Trophoblast cell (in vitro differentiated cells and primary cell): ENCODE results near the gene POLR1D.

Experiments used
- DNase-seq, 2 donors: peaks; one replicate each; pipeline ENCODE4 v3.0.0-alpha.2; 2016
- H2AFZ ChIP-seq: 2 replicates; pipeline ENCODE4 v1.6.1; 2013; ENCODE audit warnings: low read length, moderate library complexity, mild to moderate bottlenecking; ENCODE audit not compliant: insufficient read depth, poor library complexity
- H2AK5ac ChIP-seq: 2 replicates; pipeline ENCODE4 v1.6.1; 2013; ENCODE audit warnings: mild to moderate bottlenecking, low read length
- H2BK120ac ChIP-seq: 2 replicates; pipeline ENCODE4 v1.6.1; 2013; ENCODE audit warnings: low read length, mild to moderate bottlenecking, moderate library complexity; ENCODE audit not compliant: insufficient read depth, poor library complexity
- H2BK12ac ChIP-seq: 2 replicates; pipeline ENCODE4 v1.6.1; 2013; ENCODE audit warnings: mild to moderate bottlenecking, low read length, moderate library complexity
- H2BK5ac ChIP-seq: 2 replicates; pipeline ENCODE4 v1.6.1; 2013; ENCODE audit warnings: low read length, low read depth, moderate library complexity, mild to moderate bottlenecking; ENCODE audit not compliant: poor library complexity
- H3K14ac ChIP-seq: 2 replicates; pipeline ENCODE4 v1.6.1; 2013; ENCODE audit warnings: mild to moderate bottlenecking, low read length
- H3K18ac ChIP-seq: 2 replicates; pipeline ENCODE4 v1.6.1; 2013; ENCODE audit warnings: mild to moderate bottlenecking, low read length
- H3K23ac ChIP-seq: 2 replicates; pipeline ENCODE4 v1.6.1; 2013; ENCODE audit warnings: low read length
- H3K27ac ChIP-seq: 2 replicates; pipeline ENCODE4 v1.5.1; 2013; ENCODE audit warnings: low read depth, mild to moderate bottlenecking, inconsistent platforms, low read length, moderate library complexity
- H3K27me3 ChIP-seq: 2 replicates; pipeline ENCODE4 v1.6.1; 2013; ENCODE audit warnings: inconsistent platforms, mild to moderate bottlenecking, low read length, moderate library complexity; ENCODE audit not compliant: insufficient read depth
- H3K36me3 ChIP-seq, 2 experiments: 1 replicate in 1 of 2; 2 replicates in 1 of 2; pipeline ENCODE4 v1.6.1; 2013; ENCODE audit warnings: low read length in 2 of 2, mild to moderate bottlenecking in 2 of 2, moderate library complexity in 1 of 2; ENCODE audit not compliant: insufficient read depth in 2 of 2, control insufficient read depth in 1 of 2
- H3K4ac ChIP-seq: 2 replicates; pipeline ENCODE4 v1.6.1; 2013; ENCODE audit warnings: low read depth, mild to moderate bottlenecking, low read length, moderate library complexity
- H3K4me1 ChIP-seq, 2 experiments: 1 replicate in 1 of 2; 2 replicates in 1 of 2; pipeline ENCODE4 v1.6.1; 2013; ENCODE audit warnings: low read length in 2 of 2, mild to moderate bottlenecking in 2 of 2, moderate library complexity in 1 of 2; ENCODE audit not compliant: insufficient read depth in 2 of 2, control insufficient read depth in 1 of 2
- H3K4me2 ChIP-seq: 2 replicates; pipeline ENCODE4 v1.6.1; 2013; ENCODE audit warnings: inconsistent platforms, mild to moderate bottlenecking, low read length, moderate library complexity
- H3K4me3 ChIP-seq: 2 replicates; pipeline ENCODE4 v1.5.1; 2013; ENCODE audit warnings: mild to moderate bottlenecking, low read depth, low read length, inconsistent platforms
- H3K79me1 ChIP-seq: one replicate; pipeline ENCODE4 v1.6.1; 2013; ENCODE audit warnings: low read length
- H3K79me2 ChIP-seq: 2 replicates; pipeline ENCODE4 v1.6.1; 2013; ENCODE audit warnings: low read length, mild to moderate bottlenecking; ENCODE audit not compliant: control insufficient read depth, insufficient read depth, poor library complexity
- H3K9ac ChIP-seq: 2 replicates; pipeline ENCODE4 v1.6.1; 2013; ENCODE audit warnings: mild to moderate bottlenecking, low read length
- H3K9me3 ChIP-seq: 2 replicates; pipeline ENCODE4 v1.6.1; 2013; ENCODE audit warnings: low read depth, mild to moderate bottlenecking, control low read depth, inconsistent platforms, low read length; ENCODE audit not compliant: insufficient read depth
- H4K12ac ChIP-seq: 2 replicates; pipeline ENCODE4 v1.6.1; 2013; ENCODE audit warnings: low read depth, mild to moderate bottlenecking, low read length, moderate library complexity
- H4K8ac ChIP-seq: 2 replicates; pipeline ENCODE4 v1.6.1; 2013; ENCODE audit warnings: low read depth, mild to moderate bottlenecking, low read length, moderate library complexity
- H4K91ac ChIP-seq: one replicate; pipeline ENCODE4 v1.6.1; 2013; ENCODE audit warnings: low read depth, mild to moderate bottlenecking, low read length, moderate library complexity
- WGBS: extraction: QIAGEN DNeasy Blood & Tissue Kit; methylation state at CpG from one replicate; pipeline ENCODE4 v1.1.7; 2013; ENCODE audit warnings: missing lambda C conversion rate; ENCODE audit not compliant: insufficient read length, insufficient coverage; ENCODE audit errors: extremely low coverage; 5-methylcytosine and 5-hydroxymethylcytosine counted together

Gene POLR1D

GRCh38 chr13:27659145-27659865 lies 37.6 kb downstream of the POLR1D start:
- no CpG with 5 or more reads among the region's 7 CpGs for WGBS
- Histone ChIP-seq H3K79me2 (no peaks in the 10 kb centered on the region), H3K23ac (no peak overlapping the region), H3K27ac (no peak overlapping the region), H2AFZ (no peak overlapping the region), H4K91ac (no peak overlapping the region), H3K14ac (no peak overlapping the region), H3K9ac (no peak overlapping the region), H2BK120ac (no peak overlapping the region), H2AK5ac (no peak overlapping the region), H3K18ac (no peak overlapping the region), H4K12ac (no peak overlapping the region), H3K79me1 (no peaks in the 10 kb centered on the region), H3K9me3 (no peaks in the 10 kb centered on the region), H3K4ac (no peak overlapping the region), H3K36me3 (peaks cover 0 to 5% of the 10 kb centered on the region in 2 experiments), H2BK5ac (no peak overlapping the region), H4K8ac (no peak overlapping the region), H3K4me1 (no peaks in the 10 kb centered on the region), H2BK12ac (no peak overlapping the region), H3K4me2 (no peak overlapping the region), H3K4me3 (no peak overlapping the region), H3K27me3 (no peaks in the 10 kb centered on the region)
- no peak for DNase-seq

GRCh38 chr13:27660511-27660910 lies 38.8 kb downstream of the POLR1D start:
- Histone ChIP-seq H3K4me3 (no peak overlapping the region), H3K27ac (no peak overlapping the region), H3K9ac (no peak overlapping the region), H2AFZ (no peak overlapping the region), H4K91ac (no peak overlapping the region), H2AK5ac (no peak overlapping the region), H3K27me3 (no peaks in the 10 kb centered on the region), H2BK5ac (no peak overlapping the region), H3K4me2 (no peak overlapping the region), H3K4ac (no peak overlapping the region), H2BK120ac (no peak overlapping the region), H3K79me1 (no peaks in the 10 kb centered on the region), H3K23ac (no peak overlapping the region), H3K79me2 (no peaks in the 10 kb centered on the region), H4K12ac (no peak overlapping the region), H3K9me3 (no peaks in the 10 kb centered on the region), H3K36me3 (peaks cover 0 to 5% of the 10 kb centered on the region in 2 experiments), H4K8ac (no peak overlapping the region), H2BK12ac (no peak overlapping the region), H3K18ac (no peak overlapping the region), H3K4me1 (no peaks in the 10 kb centered on the region), H3K14ac (no peak overlapping the region)
- no CpG with 5 or more reads among the region's 6 CpGs for WGBS
- no peak for DNase-seq

- no peak overlapping the region for H4K12ac ChIP-seq
- no peak overlapping the region for H3K4me2 ChIP-seq
- H2BK5ac ChIP-seq, result no peak overlapping the region
- peaks cover 2 to 8% of the 10 kb centered on the region in 2 experiments for H3K36me3 ChIP-seq
- H3K79me1 ChIP-seq, result no peaks in the 10 kb centered on the region
- no peaks in the 10 kb centered on the region for H3K27me3 ChIP-seq
- no peaks in the 10 kb centered on the region for H3K9me3 ChIP-seq
- no peak overlapping the region for H3K14ac ChIP-seq
- no peak overlapping the region for H3K18ac ChIP-seq
- no peak overlapping the region for H2BK120ac ChIP-seq
- no peak for DNase-seq
- no peak overlapping the region for H3K23ac ChIP-seq
- no peak overlapping the region for H2BK12ac ChIP-seq
- no peak overlapping the region for H3K9ac ChIP-seq
- no peak overlapping the region for H2AFZ ChIP-seq
- H4K8ac ChIP-seq, result no peak overlapping the region
- H3K27ac ChIP-seq, result no peak overlapping the region
- H2AK5ac ChIP-seq, result no peak overlapping the region
- no peaks in the 10 kb centered on the region for H3K4me1 ChIP-seq
- H4K91ac ChIP-seq, result no peak overlapping the region
- H3K79me2 ChIP-seq, result no peaks in the 10 kb centered on the region
- no peak overlapping the region for H3K4me3 ChIP-seq
- H3K4ac ChIP-seq, result no peak overlapping the region
Observed at GRCh38 chr13:27661017-27661416, 39.3 kb downstream of the POLR1D start.

GRCh38 chr13:27662738-27663470 lies 41.2 kb downstream of the POLR1D start:
- no peak for DNase-seq
- no peak overlapping the region for H2AK5ac ChIP-seq
- no peak overlapping the region for H2BK5ac ChIP-seq
- no peak overlapping the region for H3K4me3 ChIP-seq
- no CpG with 5 or more reads among the region's 2 CpGs for whole genome bisulfite sequencing
- no peak overlapping the region for H2BK12ac ChIP-seq
- H3K23ac ChIP-seq, result no peak overlapping the region
- H3K27me3 ChIP-seq, result no peaks in the 10 kb centered on the region
- H4K8ac ChIP-seq, result no peak overlapping the region
- no peak overlapping the region for H3K4me2 ChIP-seq
- H3K4me1 ChIP-seq, result no peaks in the 10 kb centered on the region
- no peaks in the 10 kb centered on the region for H3K9me3 ChIP-seq
- no peak overlapping the region for H3K9ac ChIP-seq
- no peaks in the 10 kb centered on the region for H3K79me1 ChIP-seq
- no peak overlapping the region for H2AFZ ChIP-seq
- H3K18ac ChIP-seq, result no peak overlapping the region
- no peak overlapping the region for H2BK120ac ChIP-seq
- H3K79me2 ChIP-seq, result no peaks in the 10 kb centered on the region
- H4K91ac ChIP-seq, result no peak overlapping the region
- no peak overlapping the region for H3K4ac ChIP-seq
- H3K36me3 ChIP-seq, result peaks cover 10 to 11% of the 10 kb centered on the region in 2 experiments
- no peak overlapping the region for H3K27ac ChIP-seq
- no peak overlapping the region for H4K12ac ChIP-seq
- H3K14ac ChIP-seq, result no peak overlapping the region
